ENCODE results near the gene GRIN2D. TPM values are rescaled to one million over a fixed set of nuclear protein-coding genes. Genes with fewer than 3 reads are reported as not detected.

Gene GRIN2D
- total RNA-seq, 6 experiments from 2014 or later = 2.8 to 4.4 (median 3.1) TPM

DNA sequence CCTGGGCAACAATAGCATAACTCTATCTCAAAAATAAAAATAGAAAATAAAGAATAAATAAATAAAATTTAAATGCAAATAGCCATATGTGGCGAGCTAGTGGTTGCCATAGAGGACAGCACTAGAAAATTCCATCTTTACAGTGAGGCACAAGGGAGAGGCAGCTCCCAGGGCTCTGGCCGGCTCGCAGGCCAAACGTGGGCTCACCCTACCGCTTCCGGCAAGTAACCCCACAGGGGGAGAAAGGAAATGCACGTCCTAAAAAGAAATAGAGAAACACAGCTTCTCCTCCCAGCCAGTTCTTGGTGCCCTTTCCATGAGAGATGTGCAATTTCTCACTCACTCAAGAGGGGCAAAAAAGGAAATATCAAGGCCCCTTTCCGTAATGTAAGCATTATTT, 39.9 kb downstream of the GRIN2D start:
- Mint-ChIP-seq H3K27ac (no peak overlapping the region), H3K27me3 (ENCODE audit: insufficient read depth) (no peaks in the 10 kb centered on the region; the same call in 1 of the 2 replicates), H3K9me3 (no peaks in the 10 kb centered on the region), H3K36me3 (ENCODE audit: low read depth) (peaks cover 8% of the 10 kb centered on the region), H3K4me3 (no peak overlapping the region), H3K4me1 (ENCODE audit: low read depth) (no peaks in the 10 kb centered on the region)
- no peak for DNase-seq
- TF ChIP-seq, protein P1, sequence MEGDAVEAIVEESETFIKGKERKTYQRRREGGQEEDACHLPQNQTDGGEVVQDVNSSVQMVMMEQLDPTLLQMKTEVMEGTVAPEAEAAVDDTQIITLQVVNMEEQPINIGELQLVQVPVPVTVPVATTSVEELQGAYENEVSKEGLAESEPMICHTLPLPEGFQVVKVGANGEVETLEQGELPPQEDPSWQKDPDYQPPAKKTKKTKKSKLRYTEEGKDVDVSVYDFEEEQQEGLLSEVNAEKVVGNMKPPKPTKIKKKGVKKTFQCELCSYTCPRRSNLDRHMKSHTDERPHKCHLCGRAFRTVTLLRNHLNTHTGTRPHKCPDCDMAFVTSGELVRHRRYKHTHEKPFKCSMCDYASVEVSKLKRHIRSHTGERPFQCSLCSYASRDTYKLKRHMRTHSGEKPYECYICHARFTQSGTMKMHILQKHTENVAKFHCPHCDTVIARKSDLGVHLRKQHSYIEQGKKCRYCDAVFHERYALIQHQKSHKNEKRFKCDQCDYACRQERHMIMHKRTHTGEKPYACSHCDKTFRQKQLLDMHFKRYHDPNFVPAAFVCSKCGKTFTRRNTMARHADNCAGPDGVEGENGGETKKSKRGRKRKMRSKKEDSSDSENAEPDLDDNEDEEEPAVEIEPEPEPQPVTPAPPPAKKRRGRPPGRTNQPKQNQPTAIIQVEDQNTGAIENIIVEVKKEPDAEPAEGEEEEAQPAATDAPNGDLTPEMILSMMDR (IDR thresholded peaks at IDR 0.05) = no peak

DNA sequence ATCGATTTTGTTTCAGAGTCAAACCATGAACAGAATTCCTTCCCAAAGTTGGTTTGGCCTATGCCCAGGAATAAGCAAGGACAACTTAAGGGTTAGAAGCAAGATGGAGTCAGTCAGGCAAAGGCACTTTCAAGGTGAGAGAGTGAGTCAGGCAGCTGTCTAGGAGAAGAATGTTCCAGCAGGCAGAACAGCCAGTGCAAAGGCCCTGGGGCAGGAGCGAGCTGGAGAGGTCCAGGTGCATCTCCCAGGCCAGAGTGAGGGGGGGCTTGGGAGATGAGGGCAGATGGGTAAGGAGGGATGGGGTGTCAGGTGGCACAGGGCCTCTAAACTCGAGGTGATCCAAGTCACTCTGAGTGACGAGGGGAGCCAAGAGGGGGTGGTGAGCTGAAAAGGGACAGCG, 43.1 kb downstream of the GRIN2D start:
- Mint-ChIP-seq H3K27ac (no peak overlapping the region), H3K27me3 (ENCODE audit: insufficient read depth) (no peaks in the 10 kb centered on the region; the same call in 1 of the 2 replicates), H3K36me3 (ENCODE audit: low read depth) (no peaks in the 10 kb centered on the region; the same call in 1 of the 2 replicates), H3K4me1 (ENCODE audit: low read depth) (no peaks in the 10 kb centered on the region), H3K9me3 (no peaks in the 10 kb centered on the region), H3K4me3 (no peak overlapping the region)
- TF ChIP-seq, protein P1 (IDR thresholded peaks at IDR 0.05) = no peak
- DNase-seq = no peak

DNA sequence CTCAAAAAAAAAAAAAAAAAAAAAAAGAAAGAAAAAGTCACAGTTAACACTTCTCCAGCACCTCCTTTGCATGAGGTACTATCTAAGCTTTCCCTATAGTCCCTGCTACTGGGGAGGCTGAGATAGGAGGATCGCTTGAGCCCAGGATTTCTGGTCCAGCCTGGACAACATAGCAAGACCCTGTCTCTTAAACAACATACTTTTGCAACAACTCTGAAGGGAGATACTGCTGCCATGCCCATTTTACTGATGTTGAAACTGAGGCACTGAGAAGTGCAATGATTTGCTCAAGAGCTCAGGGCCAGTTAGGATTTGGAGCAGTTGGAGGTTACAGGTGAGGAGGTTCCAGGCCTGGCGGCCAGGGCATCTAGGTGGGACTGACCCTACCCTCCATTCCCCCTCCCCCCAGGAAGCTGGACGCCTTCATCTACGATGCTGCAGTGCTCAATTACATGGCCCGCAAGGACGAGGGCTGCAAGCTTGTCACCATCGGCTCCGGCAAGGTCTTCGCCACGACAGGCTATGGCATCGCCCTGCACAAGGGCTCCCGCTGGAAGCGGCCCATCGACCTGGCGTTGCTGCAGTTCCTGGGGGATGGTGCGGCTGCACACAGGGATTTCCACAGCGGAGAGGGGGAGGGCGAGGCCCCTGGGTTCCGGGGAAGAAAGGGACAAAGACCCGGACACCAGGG, 48.0 kb downstream of the GRIN2D start:
- H3K36me3 Mint-ChIP-seq (ENCODE audit: low read depth) = peaks cover 3% of the 10 kb centered on the region; the same call in 1 of the 2 replicates
- no peak overlapping the region for H3K27ac Mint-ChIP-seq
- no peaks in the 10 kb centered on the region; the same call in none of the 2 replicates for H3K27me3 Mint-ChIP-seq (ENCODE audit: insufficient read depth)
- peaks cover 10% of the 10 kb centered on the region for H3K4me1 Mint-ChIP-seq (ENCODE audit: low read depth)
- no peak for DNase-seq
- H3K4me3 Mint-ChIP-seq = no peak overlapping the region
- H3K9me3 Mint-ChIP-seq = no peaks in the 10 kb centered on the region
- TF ChIP-seq, protein P1 (IDR thresholded peaks at IDR 0.05) = no peak

DNA sequence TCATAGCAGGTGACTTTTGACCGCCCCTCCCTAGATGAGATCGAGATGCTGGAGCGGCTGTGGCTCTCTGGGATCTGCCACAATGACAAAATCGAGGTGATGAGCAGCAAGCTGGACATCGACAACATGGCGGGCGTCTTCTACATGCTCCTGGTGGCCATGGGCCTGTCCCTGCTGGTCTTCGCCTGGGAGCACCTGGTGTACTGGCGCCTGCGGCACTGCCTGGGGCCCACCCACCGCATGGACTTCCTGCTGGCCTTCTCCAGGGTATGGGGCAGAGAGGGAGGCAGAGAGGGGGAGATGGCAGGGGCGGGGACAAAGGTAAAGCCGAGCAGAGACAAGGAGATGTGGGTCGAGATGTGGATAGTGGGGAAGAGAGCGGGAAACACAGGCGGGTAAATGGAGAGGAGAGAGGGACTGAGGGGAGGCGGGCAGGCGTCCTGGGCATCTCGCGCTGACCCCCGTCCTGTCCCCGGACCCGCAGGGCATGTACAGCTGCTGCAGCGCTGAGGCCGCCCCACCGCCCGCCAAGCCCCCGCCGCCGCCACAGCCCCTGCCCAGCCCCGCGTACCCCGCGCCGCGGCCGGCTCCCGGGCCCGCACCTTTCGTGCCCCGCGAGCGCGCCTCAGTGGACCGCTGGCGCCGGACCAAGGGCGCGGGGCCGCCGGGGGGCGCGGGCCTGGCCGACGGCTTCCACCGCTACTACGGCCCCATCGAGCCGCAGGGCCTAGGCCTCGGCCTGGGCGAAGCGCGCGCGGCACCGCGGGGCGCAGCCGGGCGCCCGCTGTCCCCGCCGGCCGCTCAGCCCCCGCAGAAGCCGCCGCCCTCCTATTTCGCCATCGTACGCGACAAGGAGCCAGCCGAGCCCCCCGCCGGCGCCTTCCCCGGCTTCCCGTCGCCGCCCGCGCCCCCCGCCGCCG, 48.9 kb downstream of the GRIN2D start:
- TF ChIP-seq, protein P1 (IDR thresholded peaks at IDR 0.05) = no peak
- no peak for DNase-seq
- H3K36me3 Mint-ChIP-seq (ENCODE audit: low read depth) = peaks cover 4% of the 10 kb centered on the region; the same call in 1 of the 2 replicates
- H3K27me3 Mint-ChIP-seq (ENCODE audit: insufficient read depth) = no peaks in the 10 kb centered on the region; the same call in none of the 2 replicates
- H3K9me3 Mint-ChIP-seq = no peaks in the 10 kb centered on the region
- peaks cover 10% of the 10 kb centered on the region for H3K4me1 Mint-ChIP-seq (ENCODE audit: low read depth)
- H3K27ac Mint-ChIP-seq = no peak overlapping the region
- H3K4me3 Mint-ChIP-seq = no peak overlapping the region

DNA sequence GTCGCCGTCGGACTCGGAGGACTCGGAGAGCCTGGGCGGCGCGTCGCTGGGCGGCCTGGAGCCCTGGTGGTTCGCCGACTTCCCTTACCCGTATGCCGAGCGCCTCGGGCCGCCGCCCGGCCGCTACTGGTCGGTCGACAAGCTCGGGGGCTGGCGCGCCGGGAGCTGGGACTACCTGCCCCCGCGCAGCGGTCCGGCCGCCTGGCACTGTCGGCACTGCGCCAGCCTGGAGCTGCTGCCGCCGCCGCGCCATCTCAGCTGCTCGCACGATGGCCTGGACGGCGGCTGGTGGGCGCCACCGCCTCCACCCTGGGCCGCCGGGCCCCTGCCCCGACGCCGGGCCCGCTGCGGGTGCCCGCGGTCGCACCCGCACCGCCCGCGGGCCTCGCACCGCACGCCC, 49.8 kb downstream of the GRIN2D start:
- no peaks in the 10 kb centered on the region; the same call in none of the 2 replicates for H3K27me3 Mint-ChIP-seq (ENCODE audit: insufficient read depth)
- H3K4me1 Mint-ChIP-seq (ENCODE audit: low read depth) = peaks cover 12% of the 10 kb centered on the region
- no peak for DNase-seq
- no peak overlapping the region for H3K27ac Mint-ChIP-seq
- H3K36me3 Mint-ChIP-seq (ENCODE audit: low read depth) = peaks cover 6% of the 10 kb centered on the region
- no peak overlapping the region for H3K4me3 Mint-ChIP-seq
- TF ChIP-seq, protein P1 (IDR thresholded peaks at IDR 0.05) = no peak
- H3K9me3 Mint-ChIP-seq = no peaks in the 10 kb centered on the region

Other genes starting within 250 kb of the GRIN2D start
- gene LIG1, start 223.3 kb upstream of the GRIN2D start, total RNA-seq (2021; fragmentation: NEBNext Ultra II Directional; extraction: Animal tissue kit (Norgen Biotek cat#: 25700)) = 10 to 100 TPM; 25.9 to 55.8 (median 48.1) TPM
- gene ZSWIM9, start 223.0 kb upstream of the GRIN2D start, total RNA-seq (2021; fragmentation: NEBNext Ultra II Directional; extraction: Animal tissue kit (Norgen Biotek cat#: 25700)) = 1 to 10 TPM; 5.6 to 7.2 (median 5.9) TPM
- gene CARD8, start 137.8 kb upstream of the GRIN2D start, total RNA-seq (2021; fragmentation: NEBNext Ultra II Directional; extraction: Animal tissue kit (Norgen Biotek cat#: 25700)) = 10 to 100 TPM; 11.3 to 17.2 (median 14.7) TPM
- gene ZNF114, start 123.6 kb upstream of the GRIN2D start, total RNA-seq (2021; fragmentation: NEBNext Ultra II Directional; extraction: Animal tissue kit (Norgen Biotek cat#: 25700)) = under 1 TPM in 5 of 6 experiments, not detected in 1; 0.17 to 0.43 (median 0.25) TPM
- 100 to 1,000 TPM; 471 to 574 (median 525) TPM for gene EMP3, start 68.1 kb upstream of the GRIN2D start, total RNA-seq (2021; fragmentation: NEBNext Ultra II Directional; extraction: Animal tissue kit (Norgen Biotek cat#: 25700))
- gene TMEM143, start 29.7 kb upstream of the GRIN2D start, total RNA-seq (2021; fragmentation: NEBNext Ultra II Directional; extraction: Animal tissue kit (Norgen Biotek cat#: 25700)) = 1 to 10 TPM; 5.9 to 9.7 (median 7.7) TPM
- gene SYNGR4, start 29.3 kb upstream of the GRIN2D start, total RNA-seq (2021; fragmentation: NEBNext Ultra II Directional; extraction: Animal tissue kit (Norgen Biotek cat#: 25700)) = not detected
- gene KDELR1, start 2.1 kb upstream of the GRIN2D start, total RNA-seq (2021; fragmentation: NEBNext Ultra II Directional; extraction: Animal tissue kit (Norgen Biotek cat#: 25700)) = 100 to 1,000 TPM; 354 to 455 (median 395) TPM
- 10 to 100 TPM; 36.2 to 53.5 (median 41.7) TPM for gene GRWD1, start 52.3 kb downstream of the GRIN2D start, total RNA-seq (2021; fragmentation: NEBNext Ultra II Directional; extraction: Animal tissue kit (Norgen Biotek cat#: 25700))
- gene KCNJ14, start 61.9 kb downstream of the GRIN2D start, total RNA-seq (2021; fragmentation: NEBNext Ultra II Directional; extraction: Animal tissue kit (Norgen Biotek cat#: 25700)) = under 1 TPM; 0.33 to 0.90 (median 0.51) TPM
- 10 to 100 TPM; 46.2 to 49.5 (median 47.1) TPM for gene CYTH2, start 75.7 kb downstream of the GRIN2D start, total RNA-seq (2021; fragmentation: NEBNext Ultra II Directional; extraction: Animal tissue kit (Norgen Biotek cat#: 25700))
- gene LMTK3, start 118.2 kb downstream of the GRIN2D start, total RNA-seq (2021; fragmentation: NEBNext Ultra II Directional; extraction: Animal tissue kit (Norgen Biotek cat#: 25700)) = under 1 TPM; 0.21 to 0.88 (median 0.60) TPM
- gene SULT2B1, start 158.5 kb downstream of the GRIN2D start, total RNA-seq (2021; fragmentation: NEBNext Ultra II Directional; extraction: Animal tissue kit (Norgen Biotek cat#: 25700)) = under 1 TPM in 1 of 6 experiments, not detected in 5; 0.33 TPM
- not detected for gene SPACA4, start 213.1 kb downstream of the GRIN2D start, total RNA-seq (2021; fragmentation: NEBNext Ultra II Directional; extraction: Animal tissue kit (Norgen Biotek cat#: 25700))
- gene FAM83E, start 221.4 kb downstream of the GRIN2D start, total RNA-seq (2021; fragmentation: NEBNext Ultra II Directional; extraction: Animal tissue kit (Norgen Biotek cat#: 25700)) = under 1 TPM; 0.23 to 0.99 (median 0.54) TPM
- gene RPL18, start 225.5 kb downstream of the GRIN2D start, total RNA-seq (2021; fragmentation: NEBNext Ultra II Directional; extraction: Animal tissue kit (Norgen Biotek cat#: 25700)) = 1,000 to 10,000 TPM; 1,359 to 1,448 (median 1,407) TPM
- gene SPHK2, start 225.8 kb downstream of the GRIN2D start, total RNA-seq (2021; fragmentation: NEBNext Ultra II Directional; extraction: Animal tissue kit (Norgen Biotek cat#: 25700)) = 10 to 100 TPM; 20.1 to 34.0 (median 23.4) TPM
- 1 to 10 TPM; 3.8 to 5.7 (median 4.4) TPM for gene DBP, start 243.7 kb downstream of the GRIN2D start, total RNA-seq (2021; fragmentation: NEBNext Ultra II Directional; extraction: Animal tissue kit (Norgen Biotek cat#: 25700))